Kidney (tissue), 14 donors: ENCODE results near the gene PPA2. TPM values are rescaled to one million over a fixed set of nuclear protein-coding genes. Genes with fewer than 3 reads are reported as not detected.
A peak's percentile ranks its signal among the peaks of the same experiment; 100 is the strongest.

Experiments used
- DNase-seq, 5 donors: peaks; one replicate each; pipeline ENCODE4 v3.0.0-alpha.2; 2013 to 2020
- FAIRE-seq: peaks from 2 replicates; lab custom pipeline; 2012; peaks lifted over from hg19 to GRCh38; lab: Jason Lieb, UNC
- H3K27ac ChIP-seq, 2 donors: one replicate each; pipeline ENCODE4 v1.7.0; 2013; ENCODE audit warnings: low read depth in 2 of 2, low read length in 2 of 2, inconsistent platforms in 1 of 2
- H3K27me3 ChIP-seq: one replicate; pipeline ENCODE4 v1.7.1; 2013; ENCODE audit warnings: low read length, inconsistent platforms; ENCODE audit not compliant: control insufficient read depth, insufficient read depth
- H3K36me3 ChIP-seq, 3 donors: one replicate each; pipeline versions ENCODE4 v1.7.0 to v1.7.1; 2013; ENCODE audit warnings: low read length in 3 of 3, control low read depth in 1 of 3, inconsistent platforms in 1 of 3; ENCODE audit not compliant: insufficient read depth in 3 of 3, control insufficient read depth in 2 of 3
- H3K4me1 ChIP-seq, 3 donors: one replicate each; pipeline versions ENCODE4 v1.7.0 to v1.7.1; 2013; ENCODE audit warnings: low read length in 3 of 3, inconsistent platforms in 1 of 3, low read depth in 1 of 3; ENCODE audit not compliant: control insufficient read depth in 2 of 3, insufficient read depth in 2 of 3
- H3K4me3 ChIP-seq, 3 donors: one replicate each; pipeline versions ENCODE4 v1.7.0 to v1.8.1; 2013; ENCODE audit warnings: low read length in 3 of 3, control low read depth in 1 of 3, inconsistent platforms in 1 of 3
- H3K9ac ChIP-seq, 3 donors: one replicate each; pipeline versions ENCODE4 v1.7.0 to v1.7.1; 2013; ENCODE audit warnings: low read length in 3 of 3, control low read depth in 1 of 3, inconsistent platforms in 1 of 3
- H3K9me3 ChIP-seq, 3 donors: one replicate each; pipeline versions ENCODE4 v1.7.0 to v1.7.1; 2013; ENCODE audit warnings: low read length in 3 of 3, control low read depth in 1 of 3, inconsistent platforms in 1 of 3; ENCODE audit not compliant: control insufficient read depth in 2 of 3, insufficient read depth in 1 of 3
- intact Hi-C: fragments of 100-400 bp; cut with DNase I; formaldehyde crosslinking; loops from one replicate; pipeline ENCODE4 v1.11.1; 2022
- polyA plus RNA-seq: library from polyadenylated mRNA; stranded (reverse); fragments of 350-450 nt; fragmentation: Illumina TruSeq; extraction: RNeasy Lipid Tissue Mini Kit (QIAGEN cat#74804); gene quantifications from one replicate; pipeline ENCODE4 v1.2.3, GENCODE V29; 2014; ENCODE audit warnings: low read depth, low replicate concordance; ENCODE audit not compliant: insufficient read depth
- total RNA-seq: library from RNA; stranded (reverse); fragmentation: NEBNext Ultra II Directional; extraction: Animal tissue kit (Norgen Biotek cat#: 25700); gene quantifications from one replicate; pipeline ENCODE4 v1.2.1, GENCODE V29; 2021
- TF ChIP-seq, protein P1 (sequence below): IDR thresholded peaks from 3 replicates; pipeline ENCODE4 v1.5.1; 2012; ENCODE audit warnings: mild to moderate bottlenecking, moderate library complexity, borderline replicate concordance; ENCODE audit not compliant: insufficient read depth; ENCODE audit errors: extremely low read depth
- donor health status: control.
- donor health status: control.
- donor health status: control.
- donor health status: control.
- donor health status: control.
- donor health status: DM: yes; HTN: yes; CAD: no.
- donor health status: Normal renal cell carcinoma (clear cell type).

The PPA2 gene
- total and polyA plus RNA-seq, 2 donors from 2014 or later, result 84.9 to 193 TPM

DNA sequence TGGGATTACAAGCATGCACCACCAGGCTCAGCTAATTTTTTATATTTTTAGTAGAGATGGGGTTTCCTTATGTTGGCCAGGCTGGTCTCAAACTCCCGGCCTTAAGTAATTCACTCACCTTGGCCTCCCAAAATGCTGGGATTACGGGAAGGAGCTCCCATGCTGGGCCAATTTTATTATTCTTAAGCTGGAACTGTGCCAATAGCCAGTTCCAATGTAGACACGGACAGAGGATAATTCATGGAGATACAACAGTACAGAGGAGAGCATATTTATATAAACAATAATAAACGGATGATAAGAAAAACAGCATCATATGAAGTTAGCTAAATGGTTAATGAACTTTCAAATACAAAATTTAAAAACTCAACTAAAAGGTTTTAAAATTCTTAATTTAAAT, 87.8 kb downstream of the PPA2 start:
- Histone ChIP-seq H3K27me3 (no peaks in the 10 kb centered on the region), H3K27ac (no peak overlapping the region), H3K9me3 (no peaks in the 10 kb centered on the region), H3K36me3 (peaks cover 0 to 9% (median 6%) of the 10 kb centered on the region in 3 donors), H3K9ac (no peak overlapping the region), H3K4me3 (no peak overlapping the region), H3K4me1 (no peaks in the 10 kb centered on the region)
- TF ChIP-seq, protein P1, sequence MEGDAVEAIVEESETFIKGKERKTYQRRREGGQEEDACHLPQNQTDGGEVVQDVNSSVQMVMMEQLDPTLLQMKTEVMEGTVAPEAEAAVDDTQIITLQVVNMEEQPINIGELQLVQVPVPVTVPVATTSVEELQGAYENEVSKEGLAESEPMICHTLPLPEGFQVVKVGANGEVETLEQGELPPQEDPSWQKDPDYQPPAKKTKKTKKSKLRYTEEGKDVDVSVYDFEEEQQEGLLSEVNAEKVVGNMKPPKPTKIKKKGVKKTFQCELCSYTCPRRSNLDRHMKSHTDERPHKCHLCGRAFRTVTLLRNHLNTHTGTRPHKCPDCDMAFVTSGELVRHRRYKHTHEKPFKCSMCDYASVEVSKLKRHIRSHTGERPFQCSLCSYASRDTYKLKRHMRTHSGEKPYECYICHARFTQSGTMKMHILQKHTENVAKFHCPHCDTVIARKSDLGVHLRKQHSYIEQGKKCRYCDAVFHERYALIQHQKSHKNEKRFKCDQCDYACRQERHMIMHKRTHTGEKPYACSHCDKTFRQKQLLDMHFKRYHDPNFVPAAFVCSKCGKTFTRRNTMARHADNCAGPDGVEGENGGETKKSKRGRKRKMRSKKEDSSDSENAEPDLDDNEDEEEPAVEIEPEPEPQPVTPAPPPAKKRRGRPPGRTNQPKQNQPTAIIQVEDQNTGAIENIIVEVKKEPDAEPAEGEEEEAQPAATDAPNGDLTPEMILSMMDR, result no peak
- FAIRE-seq, result peak; percentile 23
- intact Hi-C loops, result no loop called here
- no peak for DNase-seq

DNA sequence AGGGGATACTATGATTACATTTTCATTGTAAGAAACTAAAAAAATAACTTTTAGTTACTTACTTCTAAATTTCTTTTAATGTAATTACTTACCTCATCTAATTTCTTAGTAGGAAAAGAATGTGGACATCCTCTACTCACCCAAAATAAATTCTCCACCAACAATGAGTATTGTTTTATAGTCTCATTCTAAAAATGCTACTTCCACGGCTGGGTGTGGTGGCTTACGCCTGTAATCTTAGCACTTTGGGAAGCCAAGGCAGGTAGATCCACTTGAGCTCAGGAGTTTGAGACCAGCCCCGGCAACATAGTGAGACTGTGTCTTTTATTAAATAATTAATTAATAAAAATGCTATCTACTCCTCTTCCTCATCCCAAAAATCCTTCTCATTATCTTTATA, 99.8 kb downstream of the PPA2 start:
- TF ChIP-seq, protein P1, result no peak
- Histone ChIP-seq H3K4me3 (no peak overlapping the region), H3K9ac (no peak overlapping the region), H3K27me3 (no peaks in the 10 kb centered on the region), H3K36me3 (no peaks in the 10 kb centered on the region), H3K27ac (no peak overlapping the region), H3K4me1 (no peaks in the 10 kb centered on the region), H3K9me3 (no peaks in the 10 kb centered on the region)
- intact Hi-C loops, result no loop called here
- DNase-seq, result no peak
- FAIRE-seq, result no peak

DNA sequence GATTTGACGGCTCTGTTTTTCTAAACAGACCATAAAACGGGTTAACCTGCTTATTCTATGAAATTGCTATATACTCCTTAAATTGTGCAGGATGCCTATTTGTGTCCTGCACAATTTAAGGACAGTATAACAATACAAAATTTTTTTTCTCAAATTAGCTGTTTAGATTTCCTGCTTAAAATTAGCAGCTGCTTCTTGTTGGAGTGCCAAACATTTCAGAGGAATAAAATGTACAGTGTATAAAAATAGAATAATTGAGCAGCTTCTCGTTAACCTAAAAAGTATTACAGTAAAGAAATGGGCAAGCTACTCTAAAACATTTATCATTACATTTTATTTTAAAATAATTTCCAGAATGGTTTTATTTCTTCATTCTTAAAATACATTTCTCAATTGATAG, 100.5 kb downstream of the PPA2 start:
- no peak overlapping the region for H3K27ac ChIP-seq
- no peak overlapping the region for H3K9ac ChIP-seq
- H3K4me1 ChIP-seq, result no peaks in the 10 kb centered on the region
- no peak overlapping the region for H3K4me3 ChIP-seq
- TF ChIP-seq, protein P1, result no peak
- H3K36me3 ChIP-seq, result peaks cover 0 to 5% (median 3%) of the 10 kb centered on the region in 3 donors
- no peaks in the 10 kb centered on the region for H3K27me3 ChIP-seq
- no peaks in the 10 kb centered on the region for H3K9me3 ChIP-seq
- intact Hi-C loops, result no loop called here
- DNase-seq (no peak), FAIRE-seq (no peak)

DNA sequence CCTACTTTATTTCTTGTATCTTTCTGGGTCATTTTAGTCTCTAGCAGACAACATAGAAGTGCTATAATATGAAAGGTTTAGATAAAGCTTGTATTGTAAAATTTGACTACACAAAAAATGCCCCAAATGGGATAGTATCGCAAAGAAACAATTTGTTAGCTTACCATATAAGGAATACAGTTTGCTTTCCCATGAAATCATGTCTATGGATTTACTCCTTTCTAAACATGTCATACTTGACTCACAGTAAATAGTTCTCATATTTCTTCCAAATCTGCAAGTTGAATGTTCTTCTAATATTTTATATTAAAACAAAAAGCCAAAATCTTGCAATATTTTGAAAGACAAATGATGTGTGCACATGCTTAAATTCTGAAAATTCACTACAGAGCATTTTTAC, 103.9 kb downstream of the PPA2 start:
- no peak overlapping the region for H3K9ac ChIP-seq
- no peaks in the 10 kb centered on the region for H3K27me3 ChIP-seq
- no peaks in the 10 kb centered on the region for H3K9me3 ChIP-seq
- TF ChIP-seq, protein P1, result no peak
- H3K36me3 ChIP-seq, result peaks cover 2 to 9% (median 4%) of the 10 kb centered on the region in 3 donors
- FAIRE-seq (no peak), DNase-seq (no peak)
- no peaks in the 10 kb centered on the region for H3K4me1 ChIP-seq
- H3K4me3 ChIP-seq, result no peak overlapping the region
- intact Hi-C loops, result no loop called here
- no peak overlapping the region for H3K27ac ChIP-seq
